HEK293T (cell line): ENCODE data around the gene SSX2IP.

Experiments used
- CTCF ChIA-PET: fragments of 350-600 bp; formaldehyde crosslinking; extraction: SDS; loops from one replicate; lab custom pipeline; 2021; ENCODE audit warnings: antibody characterized with exemption, inconsistent platforms; lab: Yijun Ruan, JAX
- POLR2A ChIA-PET: fragments of 350-600 bp; formaldehyde crosslinking; extraction: SDS; loops from one replicate; lab custom pipeline; 2020; ENCODE audit warnings: antibody characterized with exemption, inconsistent platforms; lab: Yijun Ruan, JAX
- DNase-seq: peaks from one replicate; pipeline ENCODE4 v3.0.0; 2012; ENCODE audit warnings: mixed read lengths; ENCODE audit errors: extremely low spot score
- ARNT ChIP-seq: fragments of 450-650 bp; IDR thresholded peaks from 2 replicates; pipeline ENCODE4 v1.6.1; 2017; ENCODE audit warnings: mild to moderate bottlenecking
- BHLHE40 ChIP-seq: fragments of 450-650 bp; IDR thresholded peaks from 2 replicates; pipeline ENCODE4 v1.6.1; 2016; ENCODE audit warnings: mild to moderate bottlenecking, moderate library complexity, borderline replicate concordance
- CTBP1 ChIP-seq: fragments of 450-650 bp; IDR thresholded peaks from 2 replicates; pipeline ENCODE4 v1.6.1; 2016; ENCODE audit warnings: borderline replicate concordance
- ELF4 ChIP-seq: fragments of 450-650 bp; IDR thresholded peaks from 2 replicates; pipeline ENCODE4 v1.6.1; 2017; ENCODE audit warnings: antibody characterized with exemption
- FOXA1 ChIP-seq: fragments of 450-650 bp; IDR thresholded peaks from 2 replicates; pipeline ENCODE4 v1.6.1; 2016; ENCODE audit warnings: mild to moderate bottlenecking
- FOXK2 ChIP-seq: fragments of 450-650 bp; IDR thresholded peaks from 2 replicates; pipeline ENCODE4 v1.6.1; 2016; ENCODE audit warnings: mild to moderate bottlenecking
- FOXM1 ChIP-seq: fragments of 450-650 bp; IDR thresholded peaks from 2 replicates; pipeline ENCODE4 v1.6.1; 2017; ENCODE audit warnings: mild to moderate bottlenecking, borderline replicate concordance
- HDGF ChIP-seq: fragments of 450-650 bp; IDR thresholded peaks from 2 replicates; pipeline ENCODE4 v1.6.1; 2017; ENCODE audit warnings: antibody characterized with exemption, borderline replicate concordance
- L3MBTL2 ChIP-seq: fragments of 450-650 bp; conservative IDR thresholded peaks from 2 replicates; pipeline ENCODE4 v1.6.1; 2016; ENCODE audit warnings: mild to moderate bottlenecking
- LEF1 ChIP-seq: fragments of 450-650 bp; IDR thresholded peaks from 2 replicates; pipeline ENCODE4 v1.6.1; 2017; ENCODE audit warnings: mild to moderate bottlenecking, borderline replicate concordance
- NFRKB ChIP-seq: fragments of 450-650 bp; IDR thresholded peaks from 2 replicates; pipeline ENCODE4 v1.6.1; 2016; ENCODE audit warnings: mild to moderate bottlenecking, moderate library complexity
- SP1 ChIP-seq: fragments of 450-650 bp; IDR thresholded peaks from 2 replicates; pipeline ENCODE4 v1.6.1; 2017
- SUZ12 ChIP-seq: fragments of 450-650 bp; IDR thresholded peaks from 2 replicates; pipeline ENCODE4 v1.6.1; 2016; ENCODE audit warnings: mild to moderate bottlenecking
- TARDBP ChIP-seq: fragments of 450-650 bp; IDR thresholded peaks from 2 replicates; pipeline ENCODE4 v1.6.1; 2016
- ZNF384 ChIP-seq: fragments of 450-650 bp; IDR thresholded peaks from 2 replicates; pipeline ENCODE4 v1.6.1; 2016
- TF ChIP-seq, protein P1 (sequence below): fragments of 450-650 bp; IDR thresholded peaks from 2 replicates; pipeline ENCODE4 v1.6.1; 2016

The SSX2IP gene

DNA sequence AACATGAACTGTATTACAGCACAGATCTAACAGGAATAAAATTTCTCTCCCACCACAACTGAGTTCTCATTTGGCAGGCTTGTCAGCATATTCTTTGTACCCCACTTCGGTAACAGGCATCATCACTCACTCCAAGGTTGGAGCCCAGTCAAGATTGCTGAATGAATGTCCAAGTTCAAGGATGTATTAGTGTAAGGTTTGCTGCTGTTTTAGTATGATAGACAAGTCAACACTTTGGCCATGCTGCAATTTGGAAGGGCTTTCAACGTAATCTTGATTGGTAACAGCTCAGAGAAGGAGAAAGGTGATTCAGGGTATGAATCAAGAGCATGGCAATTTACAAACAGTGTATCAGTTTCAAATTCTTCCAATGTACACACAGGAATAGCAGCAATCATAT, 6.8 kb downstream of the SSX2IP start:
- no peak for DNase-seq
- ChIA-PET CTCF (no interaction called here), POLR2A (no interaction called here)
- TF ChIP-seq, protein P1, sequence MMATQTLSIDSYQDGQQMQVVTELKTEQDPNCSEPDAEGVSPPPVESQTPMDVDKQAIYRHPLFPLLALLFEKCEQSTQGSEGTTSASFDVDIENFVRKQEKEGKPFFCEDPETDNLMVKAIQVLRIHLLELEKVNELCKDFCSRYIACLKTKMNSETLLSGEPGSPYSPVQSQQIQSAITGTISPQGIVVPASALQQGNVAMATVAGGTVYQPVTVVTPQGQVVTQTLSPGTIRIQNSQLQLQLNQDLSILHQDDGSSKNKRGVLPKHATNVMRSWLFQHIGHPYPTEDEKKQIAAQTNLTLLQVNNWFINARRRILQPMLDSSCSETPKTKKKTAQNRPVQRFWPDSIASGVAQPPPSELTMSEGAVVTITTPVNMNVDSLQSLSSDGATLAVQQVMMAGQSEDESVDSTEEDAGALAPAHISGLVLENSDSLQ: no peak
- TF ChIP-seq FOXA1: no peak
- TF ChIP-seq CTBP1: no peak
- no peak for TF ChIP-seq FOXM1
- TF ChIP-seq HDGF: no peak
- no peak for TF ChIP-seq LEF1
- TF ChIP-seq L3MBTL2: no peak
- no peak for TF ChIP-seq FOXK2
- no peak for TF ChIP-seq NFRKB

DNA sequence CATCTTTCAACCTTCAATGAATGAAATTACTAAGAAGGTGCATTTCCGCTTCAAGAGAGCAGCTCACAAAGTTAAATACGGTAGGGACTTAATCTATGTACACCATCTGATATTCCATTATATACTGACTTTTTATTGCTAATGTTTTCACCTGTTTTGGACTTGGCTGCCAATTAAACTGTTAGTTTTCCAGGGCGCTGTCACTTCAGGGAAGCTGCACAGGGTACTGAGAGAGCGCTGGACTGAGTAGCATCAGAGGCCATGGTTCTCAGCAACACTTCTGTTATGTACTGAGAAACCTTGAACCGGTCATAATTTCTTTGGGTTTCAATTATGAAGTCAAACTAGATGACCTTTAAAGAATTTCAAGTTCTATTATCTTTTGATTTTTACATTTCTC, 8.2 kb downstream of the SSX2IP start:
- no peak for DNase-seq
- TF ChIP-seq CTBP1 (no peak), TARDBP (no peak), LEF1 (no peak), ELF4 (no peak), FOXA1 (no peak), L3MBTL2 (no peak)
- ChIA-PET POLR2A (no interaction called here), CTCF (no interaction called here)

DNA sequence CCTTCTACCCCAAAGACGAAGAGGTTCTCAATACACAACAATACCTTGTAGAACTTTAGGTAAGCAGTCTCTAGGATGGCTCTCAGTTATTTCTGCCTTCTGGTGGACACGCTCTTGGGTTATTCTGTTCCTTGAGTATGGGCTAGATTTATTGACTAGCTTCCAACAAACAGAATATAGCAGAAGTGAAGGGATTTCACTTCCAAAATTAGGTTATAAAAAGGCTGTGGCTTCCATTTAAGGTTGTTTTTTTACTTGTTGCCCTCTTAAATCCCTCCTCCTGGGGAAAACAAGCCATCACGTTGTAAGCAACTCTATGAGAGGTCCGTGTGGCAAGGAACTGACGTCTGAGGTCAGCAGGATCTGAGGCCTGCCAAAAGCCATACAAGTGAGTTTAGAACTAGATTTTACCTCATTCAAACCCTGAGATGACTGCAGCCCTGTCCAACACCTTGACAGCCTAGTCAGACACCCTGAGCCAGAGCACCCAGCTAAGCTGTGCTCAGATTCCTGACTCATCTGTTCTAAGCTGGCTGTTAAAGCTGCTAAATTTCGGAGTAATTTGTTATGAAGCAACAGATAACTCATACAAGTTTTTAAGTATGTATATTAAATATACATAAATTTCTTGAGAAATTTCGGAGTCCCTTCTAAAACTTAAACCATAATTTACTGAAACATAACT, 12.7 kb downstream of the SSX2IP start:
- DNase-seq: no peak
- ChIA-PET CTCF (interaction anchor here (0.6 kb wide), 1 partner anchor 744 kb away, joined by 3 read pairs; no protein-coding TSS in a partner anchor), POLR2A (interaction anchor here (1.2 kb wide), 1 partner anchor 11 kb away, joined by 3 read pairs; no protein-coding TSS in a partner anchor)
- TF ChIP-seq FOXK2: no peak
- TF ChIP-seq LEF1: no peak
- TF ChIP-seq ARNT: no peak
- no peak for TF ChIP-seq CTBP1
- TF ChIP-seq SUZ12: no peak
- no peak for TF ChIP-seq TARDBP
- TF ChIP-seq SP1: no peak

DNA sequence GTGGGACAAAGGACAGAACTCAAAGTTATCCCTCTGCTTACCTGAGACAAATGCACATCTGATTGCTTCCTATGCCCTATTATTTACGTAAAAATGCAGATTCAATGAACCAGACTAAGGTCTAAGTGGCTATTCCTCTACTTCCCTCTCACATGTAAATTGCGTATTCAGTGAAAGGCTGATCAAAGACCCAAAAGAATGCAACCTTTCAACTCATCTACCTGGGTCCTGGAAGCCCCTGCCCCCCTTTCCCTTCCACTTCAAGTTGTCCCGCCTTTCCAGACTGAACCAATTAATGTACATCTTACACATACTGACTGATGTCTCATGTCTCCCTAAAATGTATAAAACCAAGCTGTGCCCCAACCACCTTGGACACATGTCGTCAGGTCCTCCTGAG, 14.6 kb downstream of the SSX2IP start:
- no peak for TF ChIP-seq ELF4
- TF ChIP-seq SUZ12: no peak
- TF ChIP-seq L3MBTL2: no peak
- TF ChIP-seq, protein P1: no peak
- no peak for TF ChIP-seq HDGF
- TF ChIP-seq NFRKB: no peak
- TF ChIP-seq TARDBP: no peak
- no peak for TF ChIP-seq BHLHE40
- TF ChIP-seq FOXK2: no peak
- no peak for TF ChIP-seq SP1
- no peak for TF ChIP-seq FOXA1
- no peak for TF ChIP-seq CTBP1
- TF ChIP-seq ZNF384: no peak
- TF ChIP-seq LEF1: no peak
- CTCF ChIA-PET: no interaction called here
- POLR2A ChIA-PET: interaction anchor here (1.0 kb wide), 1 partner anchor 11 kb away, joined by 3 read pairs; no protein-coding TSS in a partner anchor
- DNase-seq: no peak

DNA sequence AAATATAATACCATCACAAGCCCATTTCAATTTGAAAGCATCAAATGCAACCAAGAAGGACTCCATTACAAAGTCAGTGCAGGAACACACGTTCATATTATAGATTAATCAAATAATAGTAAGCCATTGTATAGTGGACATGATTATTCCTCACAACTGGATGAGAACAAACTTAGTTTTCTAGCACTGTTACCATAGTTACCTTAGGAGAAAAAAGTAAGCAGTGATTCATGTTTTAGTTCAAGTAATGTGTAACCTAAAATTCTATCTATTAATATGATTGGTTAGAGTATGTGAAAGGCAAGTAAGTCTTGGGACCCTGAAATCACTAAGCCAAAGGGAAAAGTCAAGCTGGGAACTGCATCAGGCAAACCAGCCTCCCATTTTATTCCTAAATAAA, 15.2 kb downstream of the SSX2IP start:
- TF ChIP-seq ELF4: no peak
- TF ChIP-seq HDGF: no peak
- TF ChIP-seq ZNF384: no peak
- TF ChIP-seq LEF1: no peak
- TF ChIP-seq TARDBP: no peak
- no peak for TF ChIP-seq NFRKB
- no peak for TF ChIP-seq FOXA1
- no peak for TF ChIP-seq ARNT
- no peak for TF ChIP-seq BHLHE40
- no peak for TF ChIP-seq SP1
- TF ChIP-seq, protein P1: no peak
- no peak for TF ChIP-seq SUZ12
- no peak for TF ChIP-seq L3MBTL2
- TF ChIP-seq FOXM1: no peak
- TF ChIP-seq CTBP1: no peak
- TF ChIP-seq FOXK2: no peak
- CTCF ChIA-PET: no interaction called here
- no peak for DNase-seq
- POLR2A ChIA-PET: interaction anchor here (0.6 to 1.0 kb wide), 2 partner anchors 11 to 36 kb away, joined by 3 read pairs; no protein-coding TSS in a partner anchor

DNA sequence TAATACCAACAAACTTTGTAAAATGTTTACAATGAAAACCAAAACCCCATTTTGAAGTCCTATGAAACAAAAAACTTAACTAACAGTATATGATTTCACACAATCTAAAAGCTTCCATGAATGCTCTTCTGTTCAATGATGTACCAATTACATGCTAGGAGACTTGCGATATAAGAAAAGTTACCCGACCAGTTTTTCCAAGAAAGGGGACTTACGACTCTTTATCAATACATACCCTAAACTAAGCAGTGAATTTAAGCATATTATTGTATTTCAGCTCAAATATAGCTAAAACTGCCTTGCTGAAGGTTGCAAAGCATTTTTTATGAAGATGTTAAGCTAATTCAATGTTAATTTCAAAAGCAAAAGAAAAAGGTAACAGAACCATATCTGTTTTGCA, 15.6 kb downstream of the SSX2IP start:
- no peak for DNase-seq
- ChIA-PET POLR2A (interaction anchor here (0.6 kb wide), 1 partner anchor 37 kb away, joined by 3 read pairs; no protein-coding TSS in a partner anchor), CTCF (no interaction called here)
- TF ChIP-seq BHLHE40: no peak
- TF ChIP-seq, protein P1: no peak
- no peak for TF ChIP-seq LEF1
- no peak for TF ChIP-seq CTBP1
- TF ChIP-seq SP1: no peak
- TF ChIP-seq FOXA1: no peak
- no peak for TF ChIP-seq ZNF384
- no peak for TF ChIP-seq FOXM1
- no peak for TF ChIP-seq NFRKB
- TF ChIP-seq L3MBTL2: no peak
- TF ChIP-seq TARDBP: no peak
